GM21367 (cell line): ENCODE data around the gene POU2AF2.
"Not testable (repeated sequence)": the region's sequence is repeated elsewhere in the genome, so short reads cannot be mapped to it uniquely, and the experiment has no call there.

Source experiments
- ATAC-seq: cut with Tn5 transposase; IDR thresholded peaks from one replicate; pipeline ENCODE4 v1.9.1; 2021; ENCODE audit not compliant: unreplicated experiment

Gene POU2AF2

GRCh38 chr11:111245425-111245824 lies at the start of gene POU2AF2:
Gene POU2AF2 (plus strand): TSS chr11:111245725. CDS start chr11:111245854, 129 bp downstream.
- no peak for ATAC-seq

DNA sequence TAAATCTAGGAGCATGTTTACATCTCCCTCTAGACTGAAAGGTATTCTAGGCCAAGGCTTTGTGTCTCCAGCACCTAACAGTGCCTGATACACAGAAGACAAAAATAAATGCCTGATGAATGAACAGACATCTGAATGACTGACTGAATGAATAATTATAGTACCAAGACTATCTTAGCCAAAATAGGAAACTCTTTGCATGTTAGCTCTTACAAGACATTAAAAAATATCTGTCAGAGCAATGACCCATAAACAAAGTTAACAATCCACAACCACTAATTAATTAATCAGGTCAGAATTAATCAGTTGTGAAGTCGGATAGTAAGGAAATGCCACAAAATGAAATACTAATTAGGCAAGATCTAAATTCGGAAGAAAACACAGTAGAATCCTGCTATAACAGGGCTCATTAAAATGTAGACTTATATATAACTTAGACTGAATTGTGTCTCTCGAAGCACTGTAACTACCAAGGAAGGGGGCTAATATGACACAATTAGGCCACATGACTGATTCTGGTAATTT lies 45.5 kb upstream of the POU2AF2 start:
- ATAC-seq: no peak

DNA sequence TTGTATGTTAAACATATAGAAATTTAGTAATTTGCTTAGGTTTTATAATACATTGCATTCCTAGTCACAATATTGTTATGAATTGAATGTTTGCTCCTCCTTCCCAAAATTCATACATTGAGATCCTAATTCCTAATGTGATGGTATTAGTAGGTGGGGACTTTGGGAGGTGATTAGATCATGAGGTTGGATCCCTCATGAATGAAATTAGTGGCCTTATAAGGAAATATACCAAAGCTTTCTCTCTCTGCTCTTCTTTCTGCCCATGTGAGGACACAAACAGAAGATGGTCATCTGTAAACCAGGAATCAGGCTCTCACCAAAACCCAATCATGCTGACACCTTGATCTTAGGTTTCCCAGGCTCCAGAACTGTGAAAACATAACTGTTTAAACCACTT lies 41.3 kb upstream of the POU2AF2 start:
- no peak for ATAC-seq

DNA sequence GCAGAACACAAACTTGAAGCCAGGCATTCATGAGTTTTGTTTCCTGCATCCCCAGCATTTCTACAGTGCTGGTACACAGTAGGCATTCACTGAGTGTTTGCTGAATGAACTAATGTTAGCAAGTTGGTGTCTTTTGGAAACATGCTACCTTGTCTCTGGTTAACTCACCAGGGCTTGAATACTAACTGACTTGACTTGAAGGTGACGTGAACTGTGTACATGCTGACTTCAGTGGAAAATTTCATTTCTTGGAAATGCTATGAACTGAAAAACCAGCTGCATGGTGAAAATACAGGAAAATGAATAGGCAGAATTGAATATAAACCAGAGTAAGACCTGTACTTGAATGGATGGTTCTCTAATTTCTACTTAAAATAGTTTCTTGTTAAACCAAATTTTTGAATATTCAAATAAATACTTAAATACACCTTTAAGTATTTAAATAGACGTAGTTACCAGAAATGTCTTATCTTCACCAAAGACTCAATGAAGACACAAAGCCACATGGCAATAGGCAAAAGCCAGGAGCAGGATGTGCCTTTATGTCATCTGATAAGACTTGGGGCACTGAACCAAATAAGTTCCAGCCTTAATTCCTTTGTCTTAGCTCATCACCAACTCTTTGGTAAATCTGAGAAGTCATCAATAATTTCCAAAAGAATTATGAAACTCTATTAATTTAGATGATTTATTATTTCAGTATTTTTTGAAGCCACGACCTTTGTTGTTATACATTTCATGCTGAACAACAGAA lies 39.7 kb upstream of the POU2AF2 start:
- ATAC-seq: no peak

- no peak for ATAC-seq
These were observed 39.1 kb upstream of the POU2AF2 start for GRCh38 chr11:111206472-111206871.

DNA sequence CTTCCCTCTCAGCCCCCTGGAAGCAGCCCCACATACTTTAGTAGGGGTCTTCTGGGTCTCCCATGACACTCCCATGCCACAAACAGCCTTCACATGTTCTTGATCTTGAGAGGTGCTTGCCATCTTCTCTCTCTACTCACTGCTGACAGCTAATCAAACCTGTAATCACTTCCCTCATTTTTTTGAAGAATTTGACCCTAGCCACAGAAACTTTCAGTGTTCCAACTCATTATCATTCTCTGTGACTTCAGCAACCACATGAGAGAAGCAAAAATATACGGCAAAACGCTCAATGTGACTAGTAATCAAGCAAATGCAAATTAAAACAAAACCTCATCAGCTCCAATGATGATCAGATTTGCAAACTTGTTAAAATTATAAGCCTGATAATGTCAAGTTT lies 38.3 kb upstream of the POU2AF2 start:
- no peak for ATAC-seq

DNA sequence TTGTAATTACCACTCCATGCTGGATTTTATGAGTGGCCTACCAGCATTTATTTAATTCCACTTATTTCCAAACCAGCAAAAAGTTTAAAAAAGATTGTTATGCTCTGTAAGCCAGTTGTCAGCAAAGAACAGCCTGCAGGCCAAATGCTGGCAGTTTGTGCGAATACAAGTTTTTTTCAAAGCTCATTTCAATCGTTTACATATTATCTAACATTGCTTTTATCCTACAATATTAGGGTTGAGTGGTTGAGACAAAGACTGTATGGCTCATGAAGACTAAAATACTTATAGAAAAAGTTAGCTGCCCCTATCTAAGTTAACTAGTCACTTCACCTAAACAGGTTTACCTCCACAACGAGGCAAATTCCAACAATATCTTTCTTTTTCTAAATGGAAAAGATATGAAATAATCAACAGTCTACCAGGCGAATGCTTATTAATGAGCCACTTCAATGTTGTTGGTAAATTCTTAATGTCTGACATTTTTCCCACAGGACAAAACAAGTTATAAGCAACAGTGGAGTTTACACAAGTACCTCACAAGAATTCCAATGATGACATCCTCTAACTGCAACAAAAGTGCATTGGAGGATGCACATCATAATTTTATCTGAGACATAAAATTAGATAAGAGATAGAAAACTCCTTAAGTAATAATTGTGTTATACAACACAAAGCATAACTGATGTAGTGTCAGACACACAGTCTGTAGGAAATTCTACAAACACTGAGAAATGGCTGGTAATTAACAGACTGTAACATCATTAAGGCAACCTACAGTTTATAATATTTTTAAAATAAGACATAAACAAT lies 35.8 kb upstream of the POU2AF2 start:
- ATAC-seq: no peak

- ATAC-seq: no peak
These were observed 32.3 kb upstream of the POU2AF2 start for GRCh38 chr11:111213256-111213655.

DNA sequence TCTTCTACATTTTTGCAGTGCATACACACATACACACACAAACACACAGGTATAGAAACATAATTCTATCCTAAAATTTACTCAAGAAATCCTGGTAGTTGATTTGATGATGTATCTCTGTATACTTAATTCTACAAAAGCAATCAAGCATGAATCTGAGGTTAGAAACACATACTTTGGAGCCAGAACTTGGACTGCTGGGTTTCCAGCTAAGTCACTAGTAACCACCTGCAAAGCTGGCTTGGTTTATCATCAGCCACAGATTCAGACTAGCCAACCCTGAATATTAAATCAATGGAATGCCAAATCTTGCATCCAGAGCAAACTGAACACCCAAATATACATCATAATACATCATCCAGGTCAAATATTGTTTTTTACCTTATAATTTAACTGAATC lies 24.8 kb upstream of the POU2AF2 start:
- no peak for ATAC-seq

DNA sequence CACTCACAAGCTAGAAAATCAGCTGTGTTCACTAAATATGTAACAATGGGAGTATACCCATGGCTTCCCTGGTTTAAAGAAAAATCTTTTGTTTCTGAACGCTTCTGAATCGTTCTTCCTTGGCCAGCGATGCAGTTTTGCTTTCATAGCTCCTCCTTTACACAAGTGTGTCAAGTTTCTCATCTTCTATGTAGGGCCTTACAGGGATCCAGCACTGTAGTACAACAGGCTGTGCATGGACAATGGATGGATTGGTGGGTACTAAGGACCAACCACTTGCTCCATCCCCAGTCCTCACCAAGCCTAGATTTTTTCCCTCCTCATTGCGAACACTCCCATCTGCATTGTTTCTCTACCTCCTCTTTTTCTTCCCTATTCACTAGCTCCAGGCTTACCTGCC lies 24.3 kb upstream of the POU2AF2 start:
- no peak for ATAC-seq

DNA sequence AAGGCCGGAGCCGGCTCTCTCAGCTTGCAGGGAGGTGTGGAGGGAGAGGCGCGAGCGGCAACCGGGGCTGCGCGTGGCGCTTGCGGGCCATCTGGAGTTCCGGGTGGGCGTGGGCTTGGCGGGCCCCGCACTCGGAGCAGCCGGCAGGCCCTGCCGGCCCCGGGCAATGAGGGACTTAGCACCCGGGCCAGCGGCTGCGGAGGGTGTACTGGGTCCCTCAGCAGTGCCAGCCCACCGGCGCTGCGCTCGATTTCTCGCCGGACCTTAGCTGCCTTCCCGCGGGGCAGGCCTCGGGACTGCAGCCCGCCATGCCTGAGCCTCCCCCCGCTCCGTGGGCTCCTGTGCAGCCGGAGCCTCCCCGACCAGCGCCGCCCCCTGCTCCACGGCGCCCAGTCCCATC lies 23.6 kb upstream of the POU2AF2 start:
- not testable (repeated sequence) for ATAC-seq

GRCh38 chr11:111222821-111223455 lies 22.6 kb upstream of the POU2AF2 start:
- ATAC-seq: not testable (repeated sequence)

GRCh38 chr11:111225881-111226280 lies 19.6 kb upstream of the POU2AF2 start:
- ATAC-seq: no peak

- no peak for ATAC-seq
These were observed 15.9 kb upstream of the POU2AF2 start for GRCh38 chr11:111229604-111230003.

DNA sequence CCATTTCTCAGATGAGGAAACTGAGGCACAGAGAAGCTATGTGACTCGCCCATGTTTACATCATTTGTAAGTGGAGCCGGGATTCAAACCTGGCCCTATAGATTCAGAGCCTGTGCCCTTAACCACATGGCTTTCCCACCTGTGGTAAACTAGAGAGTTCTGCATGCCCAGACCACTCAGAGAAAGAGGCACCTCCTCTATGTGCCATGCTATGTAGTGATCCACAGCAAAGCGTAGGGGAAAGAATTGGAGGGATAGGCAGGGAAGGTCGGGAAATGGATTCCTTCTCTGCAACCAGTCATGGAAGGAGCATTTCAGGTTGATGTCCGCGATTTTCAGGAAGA lies 15.4 kb upstream of the POU2AF2 start:
- peak; percentile 24 for ATAC-seq

GRCh38 chr11:111231836-111232235 lies 13.7 kb upstream of the POU2AF2 start:
- ATAC-seq: no peak

DNA sequence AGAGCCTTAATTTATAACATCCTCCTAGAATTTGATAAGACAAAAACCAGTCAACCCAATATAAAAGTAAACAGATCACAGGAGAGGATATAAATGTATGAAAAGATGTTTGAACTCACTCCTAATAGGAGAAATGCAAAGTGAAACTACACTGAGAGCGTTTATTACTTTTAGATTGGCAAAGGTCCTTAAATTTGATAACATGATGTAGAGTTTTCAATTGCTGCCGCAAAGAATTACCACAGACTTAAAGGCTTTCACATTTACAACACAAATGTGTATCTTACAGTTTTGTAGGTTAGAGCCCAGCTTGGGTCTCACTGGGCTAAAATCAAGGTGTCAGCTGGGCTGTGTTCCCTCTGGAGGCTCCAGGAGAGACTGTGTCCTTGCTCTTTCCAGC lies 9.1 kb upstream of the POU2AF2 start:
- no peak for ATAC-seq

DNA sequence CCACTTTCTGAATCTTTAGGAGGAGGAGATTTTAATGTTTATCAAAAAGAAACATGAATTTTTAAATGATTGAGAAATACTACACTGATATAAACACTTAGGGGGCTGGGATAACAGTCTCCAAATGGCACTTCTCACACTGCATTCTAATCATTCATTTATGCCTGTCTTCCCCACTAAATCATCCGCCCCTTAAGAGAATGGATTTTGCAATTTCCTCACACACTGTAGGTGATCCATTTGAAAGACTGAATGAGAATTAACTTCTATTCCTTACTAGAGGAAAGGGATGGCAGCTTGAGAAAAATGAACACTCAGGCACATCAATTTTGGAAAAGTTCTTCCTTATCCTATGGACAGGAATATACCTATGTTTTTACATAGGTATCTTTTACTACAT lies 7.6 kb upstream of the POU2AF2 start:
- ATAC-seq: no peak

DNA sequence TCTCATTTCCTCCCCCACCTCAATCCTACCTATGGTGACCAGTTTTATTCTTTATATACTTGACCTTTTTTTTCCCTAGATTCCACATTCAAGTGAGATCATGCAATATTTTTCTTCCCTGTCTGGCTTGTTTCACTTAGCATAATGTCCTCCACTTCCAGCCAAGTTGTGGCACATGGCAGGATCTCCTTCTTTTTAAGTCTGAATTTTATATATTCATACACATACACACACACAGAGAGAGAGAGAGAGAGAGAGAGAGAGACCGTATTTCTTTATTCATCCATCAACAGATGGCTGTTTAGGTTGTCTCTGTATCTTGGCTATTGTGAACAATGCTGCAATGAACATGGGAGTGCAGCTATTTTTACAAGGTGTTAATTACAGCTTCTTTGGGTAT lies 1.4 kb downstream of the POU2AF2 start:
- ATAC-seq: no peak

- no peak for ATAC-seq
These were observed 5.4 kb downstream of the POU2AF2 start for GRCh38 chr11:111250936-111251335.

- ATAC-seq: no peak
These were observed 7.6 kb downstream of the POU2AF2 start for GRCh38 chr11:111253131-111253530.

GRCh38 chr11:111253630-111254029 lies 8.1 kb downstream of the POU2AF2 start:
- ATAC-seq: no peak
